Vagina (tissue), 2 donors: ENCODE data around the gene CSGALNACT2. TPM values are rescaled to one million over a fixed set of nuclear protein-coding genes. Genes with fewer than 3 reads are reported as not detected.

ENCODE experiments used
- DNase-seq, 2 donors: peaks; one replicate each; pipeline ENCODE4 v3.0.0-alpha.2; 2017; ENCODE audit errors: extremely low spot score in 2 of 2
- H3K27ac ChIP-seq: fragments of 200-600 bp; sonication (generic); one replicate; pipeline ENCODE4 v1.5.1; 2019
- H3K27me3 ChIP-seq: fragments of 200-600 bp; sonication (generic); one replicate; pipeline ENCODE4 v1.5.1; 2019
- H3K36me3 ChIP-seq, 2 donors: fragments of 200-600 bp; sonication (generic); one replicate each; pipeline ENCODE4 v1.5.1; 2017 to 2019
- H3K4me1 ChIP-seq: fragments of 200-600 bp; sonication (generic); one replicate; pipeline ENCODE4 v1.5.1; 2019
- H3K4me3 ChIP-seq, 2 donors: fragments of 200-600 bp; sonication (generic); 1 replicate in 1 of 2; 2 replicates in 1 of 2; pipeline ENCODE4 v1.5.1; 2016 to 2019
- H3K9me3 ChIP-seq: fragments of 200-600 bp; sonication (generic); one replicate; pipeline ENCODE4 v1.5.1; 2019
- POLR2A ChIP-seq, 2 donors: fragments of 450-650 bp; IDR thresholded peaks; one replicate each; pipeline ENCODE4 v1.6.1; 2017; ENCODE audit warnings: antibody characterized with exemption in 2 of 2, mild to moderate bottlenecking in 2 of 2, moderate library complexity in 2 of 2
- POLR2AphosphoS5 ChIP-seq, 2 donors: sonication (generic); formaldehyde crosslinking; IDR thresholded peaks; one replicate each; pipeline ENCODE4 v1.9.0; 2017; ENCODE audit warnings: antibody characterized with exemption in 2 of 2, mild to moderate bottlenecking in 2 of 2, low read depth in 1 of 2; ENCODE audit not compliant: insufficient read depth in 1 of 2
- intact Hi-C: fragments of 100-400 bp; cut with DNase I; formaldehyde crosslinking; loops from one replicate; pipeline ENCODE4 v1.15.1; 2023
- total RNA-seq: library from RNA; depleted of rRNA; stranded (reverse); fragments of >200 nt; gene quantifications from one replicate; pipeline ENCODE4 v1.2.3, GENCODE V29; 2016
- TF ChIP-seq, protein P1 (sequence below), 3 experiments: fragments of 450-650 bp in 2 of 3; fragments of 200-600 bp in 1 of 3; sonication (generic) in 1 of 3; IDR thresholded peaks; one replicate each; pipeline ENCODE4 v1.5.1; 2017 to 2019; ENCODE audit warnings: antibody characterized with exemption in 3 of 3, mild to moderate bottlenecking in 2 of 3, moderate library complexity in 2 of 3

The CSGALNACT2 gene
- total RNA-seq, 1 donor from 2014 or later, result 21.9 TPM

DNA sequence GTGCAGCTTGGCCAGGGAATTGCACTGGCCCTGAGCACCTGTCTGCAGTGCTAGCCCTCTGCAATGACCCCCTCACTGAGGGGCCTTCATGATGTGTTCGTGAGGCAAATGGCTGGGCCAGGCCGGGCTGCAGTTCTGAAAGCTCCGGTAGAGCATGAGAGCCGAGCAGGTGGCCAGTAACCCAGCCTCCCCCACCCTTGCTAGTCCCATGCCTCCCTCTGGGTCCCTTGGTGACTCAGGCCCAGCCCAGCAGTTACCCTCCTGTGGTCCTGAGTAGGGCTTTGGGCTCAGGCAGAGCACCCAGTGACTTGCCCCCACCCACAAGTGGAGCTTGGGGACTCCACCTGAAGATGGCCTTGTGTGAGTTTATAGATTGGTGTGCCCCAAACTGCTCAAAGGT, 16.1 kb upstream of the CSGALNACT2 start:
- H3K27ac ChIP-seq, result no peak overlapping the region

DNA sequence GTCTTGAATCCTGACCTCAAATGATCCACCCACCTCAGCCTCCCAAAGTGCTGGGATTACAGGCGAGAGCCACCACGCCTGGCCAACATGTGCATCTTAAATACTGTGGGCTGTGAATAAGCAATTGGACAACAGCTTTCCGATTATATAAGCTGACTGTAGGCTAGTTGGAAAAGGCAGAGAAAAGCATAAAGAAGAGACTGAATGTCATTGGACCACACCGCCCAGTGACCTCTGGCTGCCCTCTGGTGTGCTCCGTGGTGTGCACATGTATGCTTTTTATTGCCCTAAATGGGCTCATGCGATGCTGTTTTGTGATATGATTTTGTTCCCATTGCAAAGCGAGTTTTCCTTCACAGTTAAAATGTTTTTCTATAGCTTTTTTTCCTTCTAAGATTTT, 15.4 kb upstream of the CSGALNACT2 start:
- TF ChIP-seq POLR2AphosphoS5 (IDR thresholded peaks at IDR 0.05; ENCODE audit: insufficient read depth in 1 of 2, low read depth in 1 of 2) (no peak), POLR2A (IDR thresholded peaks at IDR 0.05) (no peak)
- TF ChIP-seq, protein P1, sequence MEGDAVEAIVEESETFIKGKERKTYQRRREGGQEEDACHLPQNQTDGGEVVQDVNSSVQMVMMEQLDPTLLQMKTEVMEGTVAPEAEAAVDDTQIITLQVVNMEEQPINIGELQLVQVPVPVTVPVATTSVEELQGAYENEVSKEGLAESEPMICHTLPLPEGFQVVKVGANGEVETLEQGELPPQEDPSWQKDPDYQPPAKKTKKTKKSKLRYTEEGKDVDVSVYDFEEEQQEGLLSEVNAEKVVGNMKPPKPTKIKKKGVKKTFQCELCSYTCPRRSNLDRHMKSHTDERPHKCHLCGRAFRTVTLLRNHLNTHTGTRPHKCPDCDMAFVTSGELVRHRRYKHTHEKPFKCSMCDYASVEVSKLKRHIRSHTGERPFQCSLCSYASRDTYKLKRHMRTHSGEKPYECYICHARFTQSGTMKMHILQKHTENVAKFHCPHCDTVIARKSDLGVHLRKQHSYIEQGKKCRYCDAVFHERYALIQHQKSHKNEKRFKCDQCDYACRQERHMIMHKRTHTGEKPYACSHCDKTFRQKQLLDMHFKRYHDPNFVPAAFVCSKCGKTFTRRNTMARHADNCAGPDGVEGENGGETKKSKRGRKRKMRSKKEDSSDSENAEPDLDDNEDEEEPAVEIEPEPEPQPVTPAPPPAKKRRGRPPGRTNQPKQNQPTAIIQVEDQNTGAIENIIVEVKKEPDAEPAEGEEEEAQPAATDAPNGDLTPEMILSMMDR (IDR thresholded peaks at IDR 0.05), result no peak
- no peak for DNase-seq
- Histone ChIP-seq H3K36me3 (no peaks in the 10 kb centered on the region), H3K27me3 (no peaks in the 10 kb centered on the region), H3K9me3 (no peaks in the 10 kb centered on the region), H3K4me1 (peaks cover 4% of the 10 kb centered on the region), H3K4me3 (no peak overlapping the region), H3K27ac (no peak overlapping the region)
- intact Hi-C loops, result no loop called here

More for the DNA sequence above, 16.1 kb upstream of the CSGALNACT2 start:
- H3K27me3 ChIP-seq, result no peaks in the 10 kb centered on the region
- no peak overlapping the region for H3K4me3 ChIP-seq
- no peaks in the 10 kb centered on the region for H3K36me3 ChIP-seq
- TF ChIP-seq, protein P1 (IDR thresholded peaks at IDR 0.05), result no peak
- no peak for TF ChIP-seq POLR2A (IDR thresholded peaks at IDR 0.05)
- intact Hi-C loops, result no loop called here
- no peaks in the 10 kb centered on the region for H3K9me3 ChIP-seq
- DNase-seq, result no peak
- H3K4me1 ChIP-seq, result peaks cover 4% of the 10 kb centered on the region

DNA sequence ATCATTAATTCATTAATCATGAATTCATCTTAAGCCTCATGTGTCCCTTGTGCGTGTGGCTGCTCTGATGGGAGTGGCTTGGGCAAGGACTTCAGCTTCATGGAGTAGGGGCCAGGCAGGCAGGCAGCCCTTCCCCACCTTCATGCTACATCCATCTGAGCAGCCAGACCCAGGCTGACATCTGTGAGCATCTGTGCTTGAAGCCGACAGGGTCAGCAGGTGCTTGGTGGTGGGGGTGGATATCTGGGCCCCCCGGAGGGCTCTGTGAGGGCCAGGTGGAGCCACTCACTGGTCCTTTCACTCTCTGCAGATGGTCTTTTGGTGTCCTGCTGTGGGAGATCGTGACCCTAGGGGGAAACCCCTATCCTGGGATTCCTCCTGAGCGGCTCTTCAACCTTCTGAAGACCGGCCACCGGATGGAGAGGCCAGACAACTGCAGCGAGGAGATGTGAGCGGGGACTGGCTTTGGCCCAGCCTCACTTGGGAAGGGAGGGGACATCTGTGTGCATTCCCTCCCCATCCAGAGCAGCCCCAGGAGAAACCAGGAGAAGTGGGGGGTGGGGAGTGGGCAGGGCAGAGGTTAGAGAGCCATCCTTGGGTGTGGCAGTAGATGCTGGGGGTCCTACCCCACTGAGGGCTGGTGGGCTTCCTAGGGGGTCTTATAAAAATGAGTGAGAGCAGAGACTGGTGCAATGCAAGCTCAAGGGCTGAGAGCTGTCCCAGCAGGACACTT, 14.7 kb upstream of the CSGALNACT2 start:
- TF ChIP-seq POLR2AphosphoS5 (IDR thresholded peaks at IDR 0.05; ENCODE audit: insufficient read depth in 1 of 2, low read depth in 1 of 2) (no peak), POLR2A (IDR thresholded peaks at IDR 0.05) (no peak)
- TF ChIP-seq, protein P1 (IDR thresholded peaks at IDR 0.05), result no peak
- no peak overlapping the region for H3K4me3 ChIP-seq
- intact Hi-C loops, result no loop called here
- H3K27me3 ChIP-seq, result no peaks in the 10 kb centered on the region
- peak; percentile 82 to 85 for DNase-seq
- peaks cover 4% of the 10 kb centered on the region for H3K4me1 ChIP-seq
- no peaks in the 10 kb centered on the region for H3K9me3 ChIP-seq
- H3K36me3 ChIP-seq, result no peaks in the 10 kb centered on the region
- peak overlapping the region; percentile 47 for H3K27ac ChIP-seq

DNA sequence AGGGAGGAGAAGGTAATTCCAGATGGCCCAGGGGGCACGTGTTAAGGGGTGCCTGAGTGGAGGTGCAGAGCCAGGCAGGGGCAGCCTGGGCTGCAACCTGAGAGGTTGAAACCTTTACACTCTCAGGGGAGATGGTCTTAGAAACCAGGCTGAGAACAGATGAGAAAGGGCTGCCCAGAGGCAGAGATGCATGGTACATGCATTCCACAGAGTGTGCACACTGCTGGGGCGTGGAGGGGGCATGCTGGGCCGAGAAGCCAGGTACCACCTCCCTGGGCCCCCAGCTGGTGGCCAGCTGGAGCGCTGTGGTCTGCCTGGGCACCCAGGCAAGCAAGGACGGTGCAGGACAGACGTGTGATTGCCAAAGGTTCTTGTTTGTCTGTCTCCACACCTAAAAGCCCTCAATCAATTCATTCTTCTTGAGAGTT, 14.1 kb upstream of the CSGALNACT2 start:
- no peaks in the 10 kb centered on the region for H3K9me3 ChIP-seq
- DNase-seq, result peak in 1 of 2 donors; percentile 58
- intact Hi-C loops, result no loop called here

More for the DNA sequence above, 14.1 kb upstream of the CSGALNACT2 start:
- peaks cover 4% of the 10 kb centered on the region for H3K4me1 ChIP-seq
- no peaks in the 10 kb centered on the region for H3K27me3 ChIP-seq
- TF ChIP-seq POLR2A (IDR thresholded peaks at IDR 0.05), result no peak
- TF ChIP-seq POLR2AphosphoS5 (IDR thresholded peaks at IDR 0.05; ENCODE audit: insufficient read depth in 1 of 2, low read depth in 1 of 2), result no peak
- TF ChIP-seq, protein P1 (IDR thresholded peaks at IDR 0.05), result no peak
- no peak overlapping the region for H3K4me3 ChIP-seq
- H3K36me3 ChIP-seq, result no peaks in the 10 kb centered on the region
- H3K27ac ChIP-seq, result peak overlapping the region; percentile 47
